HG03378 (cell line): ENCODE measurements around the gene ZNF595.
A peak's percentile ranks its signal among the peaks of the same experiment; 100 is the strongest.
"Not testable (repeated sequence)": the region's sequence is repeated elsewhere in the genome, so short reads cannot be mapped to it uniquely, and the experiment has no call there.

Source experiments
- ATAC-seq: cut with Tn5 transposase; IDR thresholded peaks from one replicate; pipeline ENCODE4 v1.9.1; 2021; ENCODE audit warnings: mild to moderate bottlenecking, moderate library complexity; ENCODE audit not compliant: unreplicated experiment

ZNF595 gene

DNA sequence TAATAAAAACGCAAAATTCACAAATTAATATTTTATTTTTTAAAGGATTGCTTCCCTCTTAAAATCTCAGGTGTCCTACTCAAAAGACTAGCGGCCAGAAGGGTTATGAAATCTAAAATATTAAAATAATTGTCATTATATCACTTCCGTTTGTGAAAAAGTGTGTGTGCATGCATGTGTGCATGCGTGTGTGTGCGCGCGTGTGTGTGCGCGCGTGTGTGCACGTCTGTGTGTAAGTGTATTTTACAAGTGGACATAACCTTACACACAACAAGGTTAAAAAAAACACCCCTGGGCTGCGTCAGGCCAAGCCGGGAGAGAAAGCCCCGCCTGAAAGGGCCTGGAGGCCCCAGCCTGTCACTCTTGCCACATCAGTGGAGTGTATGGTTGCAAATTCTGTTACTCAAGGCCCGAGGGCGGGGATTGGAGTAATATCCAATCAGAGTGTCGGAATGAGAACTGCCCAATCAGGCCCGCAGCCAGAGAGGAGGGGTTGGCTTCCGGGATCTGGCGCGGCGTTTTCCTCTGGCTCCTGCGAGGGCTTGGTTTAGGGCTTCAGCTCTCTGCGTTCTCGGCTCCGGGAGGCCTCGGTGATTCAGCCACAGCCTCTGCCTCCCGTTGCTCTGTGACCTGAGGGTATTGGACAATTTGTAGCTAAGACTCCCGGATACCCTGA, at the start of gene ZNF595:
ZNF595 (plus strand) TSS at position 518 of the 676 bp plus-strand sequence. CDS start 168 bp downstream, outside the sequence.
- peak; percentile 44 for ATAC-seq

- not testable (repeated sequence) for ATAC-seq
These were observed 42.9 kb upstream of the ZNF595 start for GRCh38 chr4:9937-10870.

GRCh38 chr4:11095-11815, 41.9 kb upstream of the ZNF595 start:
- ATAC-seq = not testable (repeated sequence)

- peak; percentile 62 for ATAC-seq
These were observed 41.2 kb upstream of the ZNF595 start for GRCh38 chr4:11816-12417.

- ATAC-seq = not testable (repeated sequence)
These were observed 35.0 kb upstream of the ZNF595 start for GRCh38 chr4:18128-18527.

GRCh38 chr4:18589-18988, 34.5 kb upstream of the ZNF595 start:
- not testable (repeated sequence) for ATAC-seq

DNA sequence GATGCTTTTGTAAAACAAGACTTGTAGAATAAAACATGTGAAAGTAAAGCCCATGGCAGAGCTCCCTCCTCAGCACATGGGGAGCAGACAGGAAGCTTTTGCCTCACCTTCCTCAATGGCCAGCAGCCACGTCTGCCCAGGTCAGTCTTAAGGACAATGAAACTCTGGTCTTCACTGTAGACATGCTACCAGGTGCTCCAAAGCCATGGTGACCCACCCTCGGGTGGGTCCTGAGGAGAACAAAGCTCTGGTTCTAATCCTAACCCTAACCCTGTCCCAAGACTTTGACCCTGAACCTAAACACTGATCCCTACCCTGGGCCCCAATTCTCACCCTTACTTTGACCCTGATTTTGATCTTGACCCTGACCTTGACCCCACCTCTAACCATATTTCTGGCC, 30.2 kb upstream of the ZNF595 start:
- ATAC-seq = not testable (repeated sequence)

DNA sequence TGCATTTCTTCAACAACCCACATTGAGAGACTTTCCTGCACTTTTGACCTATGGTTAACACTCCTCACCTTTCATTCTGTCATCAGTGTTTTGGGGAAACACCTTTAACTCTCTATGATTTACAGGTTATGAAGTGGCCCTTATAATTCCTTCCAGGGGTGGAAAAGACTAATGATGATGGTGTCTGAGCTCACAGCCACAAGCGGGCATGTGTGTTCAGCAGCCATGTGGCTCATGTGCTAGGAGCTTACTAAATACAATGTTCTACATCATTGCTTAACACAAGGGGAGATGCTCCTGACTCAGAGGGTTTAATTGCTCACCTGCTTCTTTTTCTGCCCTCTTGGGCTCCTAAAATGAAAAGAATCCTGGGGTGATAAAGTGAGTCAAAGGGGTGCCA, 28.8 kb upstream of the ZNF595 start:
- not testable (repeated sequence) for ATAC-seq

DNA sequence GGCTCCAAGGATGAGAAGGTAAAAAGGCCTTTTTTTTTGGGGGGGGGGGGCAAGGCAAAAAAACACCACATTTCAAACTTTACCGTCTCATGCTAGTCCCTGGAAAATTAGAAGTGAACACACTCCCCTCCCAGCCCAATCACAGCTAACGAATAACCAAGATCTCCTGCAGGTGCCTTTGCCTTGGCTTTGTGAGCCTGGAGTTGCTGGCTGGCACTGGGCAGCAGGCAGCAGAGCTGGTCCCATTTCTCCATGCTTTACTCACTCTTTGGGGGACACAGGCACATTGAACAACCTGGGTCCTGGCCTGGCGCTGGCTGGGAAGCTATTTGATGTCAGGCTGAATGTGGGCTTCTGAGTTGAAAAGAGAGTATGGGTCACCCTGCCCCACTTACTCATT, 25.6 kb upstream of the ZNF595 start:
- ATAC-seq = not testable (repeated sequence)

DNA sequence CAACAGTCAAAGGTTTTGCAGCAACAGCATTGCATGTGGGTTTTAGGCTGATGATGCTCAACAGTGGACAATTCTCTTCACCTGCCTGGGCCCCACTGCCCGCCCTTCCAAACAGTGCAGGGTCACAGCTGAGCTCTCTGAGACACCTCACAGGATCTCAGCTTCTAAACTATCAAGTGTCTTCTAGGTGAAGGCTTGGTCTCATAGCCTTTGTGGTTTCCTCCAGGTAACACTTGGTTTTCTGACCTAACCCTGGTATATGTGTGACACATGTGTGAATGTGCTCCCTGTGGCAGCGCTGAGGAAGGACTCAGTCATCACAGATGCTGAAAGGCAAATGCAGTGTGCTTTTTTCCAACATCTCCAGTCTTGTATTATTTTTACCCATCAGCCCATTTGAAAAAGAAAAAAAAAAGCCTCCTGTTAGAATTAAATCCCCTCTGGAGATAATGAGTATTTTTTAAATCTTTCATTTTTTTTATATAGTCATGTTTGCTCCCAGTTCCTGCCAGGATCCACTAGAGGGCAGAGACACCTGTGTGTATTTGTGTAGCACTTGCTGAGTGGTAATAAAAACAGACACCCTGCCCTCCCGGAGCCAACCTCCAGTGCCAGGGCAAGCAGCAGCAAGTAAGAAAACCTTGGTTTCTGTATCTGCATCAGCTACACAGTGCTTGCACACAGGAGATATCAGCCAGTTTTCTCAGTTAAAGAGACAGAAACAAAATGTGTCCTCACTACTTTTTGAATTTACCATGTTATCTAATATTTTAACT, 24.2 kb upstream of the ZNF595 start:
- not testable (repeated sequence) for ATAC-seq

GRCh38 chr4:33314-33713, 19.8 kb upstream of the ZNF595 start:
- not testable (repeated sequence) for ATAC-seq

DNA sequence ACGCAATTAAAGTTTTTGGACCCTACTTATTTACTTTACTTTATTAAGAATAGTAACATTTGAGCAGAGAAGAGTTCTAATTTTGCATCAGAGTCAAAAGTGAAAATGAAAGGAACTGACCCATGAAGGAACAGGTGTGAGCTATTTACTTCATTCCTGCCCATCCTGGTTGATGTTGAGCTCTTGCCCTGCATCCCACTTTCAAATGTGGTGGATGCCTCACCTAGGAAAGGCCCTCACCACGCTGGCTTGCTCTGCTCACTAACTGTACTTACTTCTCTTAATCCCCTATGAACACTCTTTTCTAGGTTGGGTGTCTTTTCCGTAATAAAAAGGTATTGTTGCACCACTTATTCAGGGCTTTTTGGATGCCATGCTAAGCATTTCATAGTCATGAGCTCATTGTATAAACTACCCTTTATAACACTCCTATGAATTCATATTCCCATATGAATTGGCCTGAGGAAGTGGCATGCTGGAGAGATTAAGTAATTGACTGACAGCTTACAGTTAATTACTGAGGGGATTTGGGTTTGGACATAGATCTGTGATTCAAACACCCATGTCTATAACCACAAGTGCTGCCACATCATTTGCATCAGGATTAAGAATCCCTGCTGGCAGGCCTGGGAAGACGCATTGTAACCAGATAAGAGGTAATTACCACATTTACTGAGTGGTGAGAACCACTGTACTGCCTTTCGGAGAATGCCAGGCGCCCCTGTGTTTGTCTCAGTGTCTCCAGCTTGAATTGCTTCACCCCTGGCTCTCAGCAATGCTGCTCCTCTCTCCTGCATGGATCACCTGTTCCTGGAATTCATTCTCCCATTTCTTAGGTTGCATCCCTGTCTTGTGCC, 16.3 kb upstream of the ZNF595 start:
- not testable (repeated sequence) for ATAC-seq

GRCh38 chr4:38202-38601, 14.9 kb upstream of the ZNF595 start:
- not testable (repeated sequence) for ATAC-seq

DNA sequence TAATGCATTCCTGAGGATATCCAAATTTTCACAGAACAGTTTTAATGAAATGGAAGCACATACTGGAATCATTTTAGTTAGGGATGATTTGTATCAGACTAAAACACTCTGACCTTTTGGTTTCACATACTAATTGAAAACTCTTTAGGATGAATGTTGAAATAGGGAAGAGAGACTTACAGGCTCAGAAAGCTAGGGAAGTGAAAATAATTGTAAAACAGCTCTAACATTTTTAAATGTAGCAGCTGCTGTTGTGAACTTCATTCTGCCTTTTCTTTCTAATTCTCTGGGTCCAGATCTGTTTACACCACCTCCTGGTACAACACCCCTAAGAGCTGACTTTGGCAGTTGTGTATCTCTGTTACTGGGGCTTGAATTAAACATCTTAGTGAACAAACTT, 9.7 kb upstream of the ZNF595 start:
- not testable (repeated sequence) for ATAC-seq

DNA sequence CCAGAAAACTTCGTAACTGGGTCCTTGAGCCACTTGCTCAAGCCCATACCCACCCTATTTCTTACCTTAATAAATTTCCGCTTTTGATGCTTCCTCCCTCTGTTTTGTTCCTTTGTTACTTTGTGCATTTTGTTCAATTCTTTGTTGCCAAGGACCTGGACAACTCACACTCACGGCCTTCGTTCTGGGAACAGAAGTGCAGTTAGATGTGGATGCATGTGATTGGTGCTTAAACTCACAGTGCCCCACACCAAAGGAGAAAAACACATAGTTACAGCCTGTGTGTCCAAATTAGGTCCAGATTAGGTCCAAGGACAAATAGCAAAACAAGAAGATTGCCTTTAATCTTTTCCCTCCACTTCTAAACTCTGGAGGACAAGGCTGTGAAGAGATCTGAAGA, 1.9 kb upstream of the ZNF595 start:
- ATAC-seq = not testable (repeated sequence)

DNA sequence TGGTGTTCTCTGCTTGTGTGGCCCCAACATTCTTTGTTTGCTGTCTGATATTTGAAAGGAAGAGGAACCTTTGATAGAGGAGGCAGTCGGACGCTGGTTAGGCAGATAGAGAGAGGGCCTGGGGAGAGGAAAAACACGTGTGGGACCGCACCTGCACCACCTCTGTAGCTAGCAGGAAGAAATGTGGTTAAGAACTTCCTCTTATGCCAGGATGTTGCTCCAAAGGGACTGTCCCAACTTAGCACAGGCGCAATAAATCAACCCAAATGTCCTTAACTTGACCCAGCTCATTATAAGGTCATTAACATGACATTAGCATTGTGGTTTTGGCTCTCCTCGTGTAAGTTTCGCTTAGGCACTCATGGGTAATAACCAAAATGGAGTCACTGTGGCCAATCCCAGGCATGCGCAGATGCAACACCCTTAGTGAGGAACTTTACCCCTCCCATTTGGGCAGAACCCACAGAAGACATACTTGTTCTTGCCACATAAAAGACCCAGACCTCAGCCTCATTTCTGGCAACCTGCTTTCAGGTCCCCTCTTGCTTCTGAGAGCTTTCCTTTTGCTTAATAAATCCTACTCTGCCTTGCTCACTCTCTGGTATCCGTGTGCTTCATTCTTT, 1.4 kb upstream of the ZNF595 start:
- ATAC-seq = peak; percentile 67

GRCh38 chr4:53521-53920, 400 bp downstream of the ZNF595 start:
- ATAC-seq = not testable (repeated sequence)

DNA sequence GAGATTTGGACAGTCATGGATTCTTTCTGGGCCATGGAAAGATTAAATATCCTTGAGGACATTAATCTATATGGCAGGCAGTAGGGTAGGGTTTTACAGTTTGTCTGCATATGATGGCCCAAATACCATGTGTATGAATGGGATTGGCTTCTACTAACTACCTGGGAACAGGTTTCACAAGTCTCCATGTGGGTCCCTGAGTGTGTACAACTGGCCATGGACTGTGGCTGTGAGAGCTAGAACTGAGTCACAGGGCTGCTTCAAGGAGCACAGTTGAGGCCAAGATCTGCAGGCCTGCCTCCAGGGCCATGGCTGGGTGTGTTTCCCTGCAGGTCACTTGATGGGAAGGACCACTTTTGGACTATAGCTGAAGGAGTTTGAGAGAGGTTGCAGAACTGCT, 11.6 kb downstream of the ZNF595 start:
- not testable (repeated sequence) for ATAC-seq

GRCh38 chr4:71830-72229, 18.7 kb downstream of the ZNF595 start:
- no peak for ATAC-seq
